ENCODE measurements around the gene EIF5A.

Gene EIF5A

GRCh38 chr17:7289256-7290032 lies 18.0 kb upstream of the EIF5A start:
- no peak for DNase-seq (ENCODE audit: low read depth)
- TF ChIP-seq CTCF (conservative IDR thresholded peaks at IDR 0.05; ENCODE audit: low read length): no peak
- H3K4me3 ChIP-seq (ENCODE audit: low read length): no peak overlapping the region

- H3K4me3 ChIP-seq (ENCODE audit: low read length): no peak overlapping the region
- no peak for TF ChIP-seq CTCF (conservative IDR thresholded peaks at IDR 0.05; ENCODE audit: low read length)
- DNase-seq (ENCODE audit: low read depth): no peak
These were observed 17.3 kb upstream of the EIF5A start for GRCh38 chr17:7290166-7290565.

- no peak for TF ChIP-seq CTCF (conservative IDR thresholded peaks at IDR 0.05; ENCODE audit: low read length)
- no peak overlapping the region for H3K4me3 ChIP-seq (ENCODE audit: low read length)
- no peak for DNase-seq (ENCODE audit: low read depth)
These were observed 16.7 kb upstream of the EIF5A start for GRCh38 chr17:7290685-7291084.

- TF ChIP-seq CTCF (conservative IDR thresholded peaks at IDR 0.05; ENCODE audit: low read length): no peak
- no peak overlapping the region for H3K4me3 ChIP-seq (ENCODE audit: low read length)
- no peak for DNase-seq (ENCODE audit: low read depth)
These were observed 15.2 kb upstream of the EIF5A start for GRCh38 chr17:7292194-7292593.

GRCh38 chr17:7292729-7293128 lies 14.7 kb upstream of the EIF5A start:
- no peak for DNase-seq (ENCODE audit: low read depth)
- H3K4me3 ChIP-seq (ENCODE audit: low read length): no peak overlapping the region
- no peak for TF ChIP-seq CTCF (conservative IDR thresholded peaks at IDR 0.05; ENCODE audit: low read length)

GRCh38 chr17:7293159-7293558 lies 14.3 kb upstream of the EIF5A start:
- H3K4me3 ChIP-seq (ENCODE audit: low read length): no peak overlapping the region

More at GRCh38 chr17:7293159-7293558, 14.3 kb upstream of the EIF5A start:
- DNase-seq (ENCODE audit: low read depth): no peak
- TF ChIP-seq CTCF (conservative IDR thresholded peaks at IDR 0.05; ENCODE audit: low read length): no peak

Data from AG10803 (cell line).